HepG2 (cell line): ENCODE results near the gene MARF1. TPM values are rescaled to one million over a fixed set of nuclear protein-coding genes. Genes with fewer than 3 reads are reported as not detected.

Source experiments
- ATAC-seq: fragments of 200-7000 bp; cut with Tn5 transposase; 3 replicates; pipeline ENCODE4 v1.9.1; 2020; ENCODE audit warnings: mild to moderate bottlenecking, moderate library complexity
- BruUV-seq: library from RNA; stranded (reverse); fragments of 400-500 nt; replicated peaks from 2 replicates; lab custom pipeline; 2021; lab: Mats Ljungman, UMichigan
- CTCF ChIA-PET: fragments of 300-600 bp; formaldehyde crosslinking; extraction: SDS; loops from one replicate; lab custom pipeline; 2021; ENCODE audit warnings: low total read pairs, inconsistent platforms, low intra/inter-chr PET ratio; lab: Yijun Ruan, JAX
- POLR2A ChIA-PET: fragments of 350-600 bp; sonication (Branson Sonifier 250); formaldehyde crosslinking; loops from one replicate; lab custom pipeline; 2020; ENCODE audit warnings: antibody characterized with exemption, inconsistent platforms; lab: Yijun Ruan, JAX
- DNase-seq: peaks from one replicate; pipeline ENCODE4 v3.0.0-alpha.2; 2015; ENCODE audit warnings: low spot score
- FAIRE-seq: peaks from 3 replicates; lab custom pipeline; 2011; peaks lifted over from hg19 to GRCh38; lab: Jason Lieb, UNC
- H2AFZ ChIP-seq: one replicate; pipeline ENCODE4 v1.6.1; 2011; ENCODE audit warnings: low read length, inconsistent platforms
- H3K27ac ChIP-seq: fragments of 300-600 bp; 3 replicates; pipeline ENCODE4 v1.8.0; 2011; ENCODE audit warnings: mixed run types, mild to moderate bottlenecking, mixed read lengths, low read length, inconsistent platforms; ENCODE audit not compliant: insufficient read depth; ENCODE audit errors: extremely low read length
- H3K27me3 ChIP-seq, 2 experiments: fragments of 200-600 bp in 1 of 2; 2 replicates in 1 of 2; 3 replicates in 1 of 2; pipeline versions ENCODE4 v1.6.0 to v1.8.0; 2011; ENCODE audit warnings: low read length in 2 of 2, mild to moderate bottlenecking in 2 of 2, moderate library complexity in 2 of 2, inconsistent platforms in 1 of 2; ENCODE audit not compliant: insufficient read depth in 2 of 2, control insufficient read depth in 1 of 2
- H3K36me3 ChIP-seq, 2 experiments: fragments of 200-600 bp in 1 of 2; replicated peaks in 1 of 2; 2 replicates in 1 of 2; 3 replicates in 1 of 2; pipeline versions ENCODE4 v1.5.1 to v1.8.0; 2011; ENCODE audit warnings: low read length in 2 of 2, inconsistent platforms in 1 of 2; ENCODE audit not compliant: insufficient read depth in 2 of 2, control insufficient read depth in 1 of 2
- H3K4me1 ChIP-seq: 2 replicates; pipeline ENCODE4 v1.5.1; 2012; ENCODE audit warnings: low read length, inconsistent platforms; ENCODE audit not compliant: insufficient read depth
- H3K4me2 ChIP-seq: 2 replicates; pipeline ENCODE4 v1.6.0; 2011; ENCODE audit warnings: low read depth, low read length, inconsistent platforms
- H3K4me3 ChIP-seq, 3 experiments: fragments of 200-600 bp in 1 of 3; sonication (generic), shearing (Covaris generic) in 1 of 3; replicated peaks in 1 of 3; 2 replicates each; pipeline ENCODE4 v1.5.1; 2011 to 2016; ENCODE audit warnings: low read length in 3 of 3, inconsistent platforms in 2 of 3, low read depth in 2 of 3, mild to moderate bottlenecking in 2 of 3, control low read depth in 1 of 3, mixed read lengths in 1 of 3; ENCODE audit not compliant: insufficient read depth in 1 of 3
- H3K79me2 ChIP-seq: one replicate; pipeline ENCODE4 v1.6.1; 2011; ENCODE audit warnings: low read length, inconsistent platforms; ENCODE audit not compliant: insufficient read depth
- H3K9ac ChIP-seq: 2 replicates; pipeline ENCODE4 v1.6.0; 2011; ENCODE audit warnings: mild to moderate bottlenecking, low read depth, low read length, inconsistent platforms; ENCODE audit not compliant: insufficient read depth
- H3K9me3 ChIP-seq: 2 replicates; pipeline ENCODE4 v1.5.1; 2012; ENCODE audit warnings: mild to moderate bottlenecking, low read length
- H4K20me1 ChIP-seq: 2 replicates; pipeline ENCODE4 v1.6.0; 2011; ENCODE audit warnings: inconsistent platforms, mild to moderate bottlenecking, low read length, moderate library complexity; ENCODE audit not compliant: insufficient read depth
- CENPT ChIP-seq: sonication (generic); formaldehyde crosslinking; IDR thresholded peaks from 2 replicates; pipeline ENCODE4 v1.8.0; 2022; ENCODE audit warnings: low read depth, mild to moderate bottlenecking, moderate library complexity, missing genetic modification reagents
- E2F1 ChIP-seq: sonication (generic); formaldehyde crosslinking; IDR thresholded peaks from 2 replicates; pipeline ENCODE4 v1.5.0; 2020; ENCODE audit warnings: missing genetic modification reagents
- KDM2A ChIP-seq: sonication (generic); formaldehyde crosslinking; IDR thresholded peaks from 2 replicates; pipeline ENCODE4 v1.4.0; 2020; ENCODE audit warnings: low read depth, missing genetic modification reagents, borderline replicate concordance
- KDM6A ChIP-seq: IDR thresholded peaks from 2 replicates; pipeline ENCODE4 v1.6.1; 2016; ENCODE audit warnings: low read depth
- KLF12 ChIP-seq: sonication (generic); formaldehyde crosslinking; IDR thresholded peaks from 2 replicates; pipeline ENCODE4 v1.4.0; 2020; ENCODE audit warnings: missing genetic modification reagents, borderline replicate concordance
- RBFOX2 ChIP-seq: fragments of 200-400 bp; formaldehyde crosslinking; IDR thresholded peaks from 2 replicates; pipeline ENCODE4 v1.6.1; 2017; ENCODE audit warnings: low read depth, mild to moderate bottlenecking, low read length
- ZBTB1 ChIP-seq: sonication (generic); formaldehyde crosslinking; IDR thresholded peaks from 2 replicates; pipeline ENCODE4 v1.4.0; 2020; ENCODE audit warnings: missing genetic modification reagents, borderline replicate concordance
- ZNF280B ChIP-seq: sonication (generic); formaldehyde crosslinking; IDR thresholded peaks from 2 replicates; pipeline ENCODE4 v1.5.0; 2020; ENCODE audit warnings: missing genetic modification reagents, mild to moderate bottlenecking, borderline replicate concordance
- ZNF282 ChIP-seq: fragments of 450-650 bp; IDR thresholded peaks from 2 replicates; pipeline ENCODE4 v1.6.1; 2018; ENCODE audit not compliant: partially characterized antibody
- ZNF530 ChIP-seq: sonication (generic); formaldehyde crosslinking; IDR thresholded peaks from 2 replicates; pipeline ENCODE4 v1.5.0; 2020; ENCODE audit warnings: low read depth, mild to moderate bottlenecking, missing genetic modification reagents
- ZNF841 ChIP-seq: sonication (generic); formaldehyde crosslinking; IDR thresholded peaks from 2 replicates; pipeline ENCODE4 v1.8.1; 2023; ENCODE audit warnings: missing genetic modification reagents, borderline replicate concordance
- WGBS: methylation state at CpG from one replicate; pipeline ENCODE4 v1.1.6; 2017; ENCODE audit warnings: low lambda C conversion rate; 5-methylcytosine and 5-hydroxymethylcytosine counted together
- in situ Hi-C: cut with HindIII; loops from 2 replicates; pipeline ENCODE4 v1.10.0; 2017; ENCODE audit warnings: low pct_unique_long_range_greater_than_20kb; ENCODE audit not compliant: extremely low pct_ligation_motif_present
- intact Hi-C: fragments of 100-400 bp; cut with micrococcal nuclease; formaldehyde crosslinking; loops from one replicate; pipeline ENCODE4 v1.10.0; 2022; ENCODE audit not compliant: unreplicated experiment
- polyA plus RNA-seq, 8 experiments: library from polyadenylated mRNA; depleted of rRNA in 3 of 8; stranded (reverse) in 7 of 8; unstranded in 1 of 8; fragments of >200 nt; fragmentation: Illumina TruSeq in 4 of 8; extraction: Trizol in 4 of 8; gene quantifications; 2 replicates each; pipeline versions ENCODE4 v1.2.1 to v1.2.3, GENCODE V29; 2011 to 2016; ENCODE audit warnings: low read depth in 4 of 8, missing spikeins in 1 of 8, mixed read lengths in 1 of 8; ENCODE audit not compliant: insufficient read depth in 1 of 8
- total RNA-seq, 5 experiments: library from RNA; depleted of rRNA; stranded (reverse); fragments of >200 nt; fragmentation: Illumina TruSeq; extraction: Trizol; gene quantifications; 2 replicates each; pipeline ENCODE4 v1.2.3, GENCODE V29; 2016; ENCODE audit warnings: low read depth in 1 of 5
- TF ChIP-seq, protein P1 (sequence below): sonication (generic); formaldehyde crosslinking; IDR thresholded peaks from 2 replicates; pipeline ENCODE4 v1.4.0; 2020; ENCODE audit warnings: missing genetic modification reagents

MARF1 gene
- total and polyA plus RNA-seq, 2 of the 13 experiments (the other 11 are each of a cell fraction or from before 2014, with no cell fraction given): 8.7 to 20.7 TPM

DNA sequence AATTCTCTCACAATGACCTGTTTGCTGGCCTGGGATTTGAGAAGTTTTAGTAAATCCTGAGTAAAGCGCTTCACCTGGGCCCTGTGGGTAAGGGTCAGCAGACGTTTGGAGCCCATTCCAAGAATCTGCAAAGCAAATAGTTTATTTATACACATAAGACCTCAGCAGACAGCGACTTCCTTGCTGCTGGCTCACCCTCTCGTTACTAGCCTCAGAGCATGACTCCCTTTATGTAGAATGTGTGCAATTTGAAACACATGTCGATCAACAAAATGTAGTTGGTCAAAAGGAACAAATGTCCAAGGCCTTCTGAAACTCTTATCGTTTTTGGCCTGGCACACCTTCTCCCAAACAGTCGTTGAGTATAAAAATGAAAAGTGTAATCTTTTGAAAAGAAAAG lies 31.3 kb downstream of the MARF1 start:
- H3K9me3 ChIP-seq: no peaks in the 10 kb centered on the region
- no peak overlapping the region for H3K9ac ChIP-seq
- H3K79me2 ChIP-seq: no peaks in the 10 kb centered on the region
- H3K27me3 ChIP-seq: no peaks in the 10 kb centered on the region
- no peak overlapping the region for H3K4me3 ChIP-seq
- H3K27ac ChIP-seq: peak overlapping the region; percentile 36
- no peak overlapping the region for H3K4me2 ChIP-seq
- intact Hi-C loops (loop anchor here (2.0 kb wide), 1 partner anchor 31 kb away; the partner anchor contains the start of gene MARF1), in situ Hi-C loops (no loop called here)
- no peak for FAIRE-seq
- no peaks in the 10 kb centered on the region for H4K20me1 ChIP-seq
- WGBS: 89% methylated on average over 7 of the region's 7 CpGs
- ChIA-PET POLR2A (interaction anchor here (1.4 to 2.3 kb wide), 3 partner anchors 10 to 18 kb away, joined by 4 to 10 read pairs (median 5); no protein-coding TSS in a partner anchor), CTCF (no interaction called here)
- ATAC-seq: no peak
- no peak overlapping the region for H2AFZ ChIP-seq
- no peak for TF ChIP-seq ZNF841 (CRISPR knock-in tag)
- peaks cover 91% of the 10 kb centered on the region for H3K4me1 ChIP-seq
- BruUV-seq: no TSS peak
- H3K36me3 ChIP-seq: peaks cover 17 to 37% of the 10 kb centered on the region in 2 experiments
- no peak for DNase-seq

- peak; percentile 84 for ATAC-seq
- Histone ChIP-seq H3K4me2 (peak overlapping the region; percentile 32), H3K9me3 (no peaks in the 10 kb centered on the region), H3K79me2 (no peaks in the 10 kb centered on the region), H3K4me1 (peaks cover 83% of the 10 kb centered on the region), H3K27ac (peak overlapping the region; percentile 58), H3K27me3 (no peaks in the 10 kb centered on the region), H2AFZ (no peak overlapping the region), H3K36me3 (peaks cover 22 to 34% of the 10 kb centered on the region in 2 experiments; a peak in 4 of 5 replicates), H3K9ac (peak overlapping the region; percentile 27; the same call in 1 of the 2 replicates), H3K4me3 (no peak overlapping the region; a peak in 1 of 6 replicates), H4K20me1 (no peaks in the 10 kb centered on the region)
- POLR2A ChIA-PET: interaction anchor here (1.2 to 6.0 kb wide), 8 partner anchors 9 to 43 kb away, joined by 3 to 89 read pairs (median 8); partner anchors contain the start of gene MARF1
- intact Hi-C loops (loop anchor here (2.0 kb wide), 1 partner anchor 32 kb away; the partner anchor contains the start of gene MARF1), in situ Hi-C loops (no loop called here)
- DNase-seq: peak; percentile 89
- CTCF ChIA-PET: no interaction called here
- no TSS peak for BruUV-seq
- peak; percentile 90 for FAIRE-seq
- 39% methylated on average over 10 of the region's 10 CpGs for WGBS
- TF ChIP-seq RBFOX2 (no peak), ZNF530 (CRISPR knock-in tag) (no peak), ZBTB1 (CRISPR knock-in tag) (no peak), ZNF282 (no peak), CENPT (CRISPR knock-in tag) (no peak), KDM2A (CRISPR knock-in tag) (0 out of 2 replicates have a peak, but pooled peaks have one; percentile 45), KDM6A (CRISPR knock-in tag) (peak; percentile 61; the same call in 1 of the 2 replicates), E2F1 (no peak), ZNF280B (CRISPR knock-in tag) (no peak), KLF12 (CRISPR knock-in tag) (no peak)
- TF ChIP-seq, protein P1, sequence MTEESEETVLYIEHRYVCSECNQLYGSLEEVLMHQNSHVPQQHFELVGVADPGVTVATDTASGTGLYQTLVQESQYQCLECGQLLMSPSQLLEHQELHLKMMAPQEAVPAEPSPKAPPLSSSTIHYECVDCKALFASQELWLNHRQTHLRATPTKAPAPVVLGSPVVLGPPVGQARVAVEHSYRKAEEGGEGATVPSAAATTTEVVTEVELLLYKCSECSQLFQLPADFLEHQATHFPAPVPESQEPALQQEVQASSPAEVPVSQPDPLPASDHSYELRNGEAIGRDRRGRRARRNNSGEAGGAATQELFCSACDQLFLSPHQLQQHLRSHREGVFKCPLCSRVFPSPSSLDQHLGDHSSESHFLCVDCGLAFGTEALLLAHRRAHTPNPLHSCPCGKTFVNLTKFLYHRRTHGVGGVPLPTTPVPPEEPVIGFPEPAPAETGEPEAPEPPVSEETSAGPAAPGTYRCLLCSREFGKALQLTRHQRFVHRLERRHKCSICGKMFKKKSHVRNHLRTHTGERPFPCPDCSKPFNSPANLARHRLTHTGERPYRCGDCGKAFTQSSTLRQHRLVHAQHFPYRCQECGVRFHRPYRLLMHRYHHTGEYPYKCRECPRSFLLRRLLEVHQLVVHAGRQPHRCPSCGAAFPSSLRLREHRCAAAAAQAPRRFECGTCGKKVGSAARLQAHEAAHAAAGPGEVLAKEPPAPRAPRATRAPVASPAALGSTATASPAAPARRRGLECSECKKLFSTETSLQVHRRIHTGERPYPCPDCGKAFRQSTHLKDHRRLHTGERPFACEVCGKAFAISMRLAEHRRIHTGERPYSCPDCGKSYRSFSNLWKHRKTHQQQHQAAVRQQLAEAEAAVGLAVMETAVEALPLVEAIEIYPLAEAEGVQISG (CRISPR knock-in tag): no peak
Measured at GRCh38 chr16:15610369-15610871, 32.5 kb downstream of the MARF1 start.
